Kidney epithelial cell (primary cell): ENCODE results near the gene KCNT2. TPM values are rescaled to one million over a fixed set of nuclear protein-coding genes. Genes with fewer than 3 reads are reported as not detected.

Experiments
- DNase-seq: peaks from one replicate; pipeline ENCODE4 v3.0.0-alpha.2; 2010; ENCODE audit warnings: low read depth
- H3K27me3 ChIP-seq: 2 replicates; pipeline ENCODE4 v1.6.0; 2011; ENCODE audit warnings: low read length; ENCODE audit not compliant: control insufficient read depth, insufficient read depth
- H3K36me3 ChIP-seq: 2 replicates; pipeline ENCODE4 v1.5.1; 2011; ENCODE audit warnings: low read length; ENCODE audit not compliant: control insufficient read depth, insufficient read depth
- H3K4me3 ChIP-seq: 2 replicates; pipeline ENCODE4 v1.5.1; 2011; ENCODE audit warnings: low read depth, mild to moderate bottlenecking, control low read depth, low read length
- CTCF ChIP-seq: IDR thresholded peaks from 2 replicates; pipeline ENCODE4 v1.5.1; 2011; ENCODE audit warnings: mild to moderate bottlenecking, moderate library complexity, low read length, control low read depth, inconsistent platforms; ENCODE audit not compliant: insufficient read depth, poor library complexity, severe bottlenecking
- total RNA-seq: library from RNA; depleted of rRNA; stranded (reverse); fragments of >200 nt; gene quantifications from 2 replicates; pipeline ENCODE4 v1.2.3, GENCODE V29; 2015

KCNT2 gene
- total RNA-seq, 1 donor from 2014 or later = 1.8 TPM

- Histone ChIP-seq H3K36me3 (no peaks in the 10 kb centered on the region), H3K4me3 (no peak overlapping the region), H3K27me3 (no peaks in the 10 kb centered on the region)
- no peak for DNase-seq
- TF ChIP-seq CTCF = no peak
These were observed 162.5 kb downstream of the KCNT2 start for GRCh38 chr1:196445775-196446174.

GRCh38 chr1:196444634-196445033 is 163.6 kb downstream of the KCNT2 start:
- no peak for TF ChIP-seq CTCF
- Histone ChIP-seq H3K27me3 (no peaks in the 10 kb centered on the region), H3K4me3 (no peak overlapping the region), H3K36me3 (no peaks in the 10 kb centered on the region)
- no peak for DNase-seq

- TF ChIP-seq CTCF = no peak
- H3K36me3 ChIP-seq = no peaks in the 10 kb centered on the region
- DNase-seq = no peak
These were observed 165.9 kb downstream of the KCNT2 start for GRCh38 chr1:196442366-196442765.

GRCh38 chr1:196440711-196441110 is 167.5 kb downstream of the KCNT2 start:
- Histone ChIP-seq H3K27me3 (no peaks in the 10 kb centered on the region), H3K36me3 (no peaks in the 10 kb centered on the region), H3K4me3 (no peak overlapping the region)
- DNase-seq = no peak
- no peak for TF ChIP-seq CTCF

More at GRCh38 chr1:196442366-196442765, 165.9 kb downstream of the KCNT2 start:
- Histone ChIP-seq H3K4me3 (no peak overlapping the region), H3K27me3 (no peaks in the 10 kb centered on the region)

- TF ChIP-seq CTCF = no peak
- peak; percentile 5 for DNase-seq
- Histone ChIP-seq H3K36me3 (no peaks in the 10 kb centered on the region), H3K4me3 (no peak overlapping the region), H3K27me3 (no peaks in the 10 kb centered on the region)
These were observed 169.9 kb downstream of the KCNT2 start for GRCh38 chr1:196438329-196438728.

- no peak overlapping the region for H3K4me3 ChIP-seq
- H3K27me3 ChIP-seq = no peaks in the 10 kb centered on the region
- TF ChIP-seq CTCF = no peak
- no peak for DNase-seq
- no peaks in the 10 kb centered on the region for H3K36me3 ChIP-seq
These were observed 170.6 kb downstream of the KCNT2 start for GRCh38 chr1:196437671-196438070.
